GM15510 (cell line): ENCODE results near the gene ABCC12.

Source experiments
- POLR2A ChIP-seq: IDR thresholded peaks from 3 replicates; pipeline ENCODE4 v1.6.1; 2011; ENCODE audit warnings: borderline replicate concordance; ENCODE audit not compliant: insufficient read length; ENCODE audit errors: extremely low read depth

Gene ABCC12

DNA sequence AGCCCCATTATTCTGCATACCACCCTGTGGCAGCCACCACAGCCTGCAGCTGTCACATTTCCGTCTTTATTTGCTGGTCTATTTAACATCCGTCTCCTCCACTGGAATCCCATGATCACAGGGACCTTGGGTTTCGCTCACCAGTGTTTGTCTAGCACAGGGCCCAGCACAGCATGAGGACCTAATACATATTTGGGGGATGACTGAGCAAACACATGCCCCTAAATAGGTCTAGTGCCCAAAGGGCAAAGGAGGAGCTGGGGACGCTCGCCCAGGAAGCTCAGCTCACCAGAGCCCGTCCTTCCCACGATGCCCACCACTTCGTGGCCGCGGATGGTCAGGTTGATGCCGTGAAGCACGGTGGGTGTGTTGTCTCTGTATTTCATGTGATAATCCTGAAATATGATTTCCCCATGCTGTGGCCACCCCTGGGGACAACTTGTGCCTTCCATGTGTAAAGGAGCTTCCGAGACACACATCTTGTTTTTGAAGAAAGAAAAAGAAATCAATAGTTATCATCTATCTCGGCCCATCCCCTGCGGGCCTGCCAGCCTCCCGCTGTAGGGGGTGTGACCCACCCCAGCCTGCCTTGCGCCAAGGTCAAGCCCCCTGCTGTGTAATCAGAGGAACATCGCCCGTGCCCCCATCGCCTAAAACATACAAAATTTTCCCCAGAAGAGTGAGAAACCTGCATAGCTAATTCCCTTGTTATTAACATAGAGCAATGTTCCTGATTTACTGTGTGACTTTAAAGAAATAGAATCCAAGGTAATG lies 21.0 kb upstream of the ABCC12 start:
- no peak for TF ChIP-seq POLR2A

DNA sequence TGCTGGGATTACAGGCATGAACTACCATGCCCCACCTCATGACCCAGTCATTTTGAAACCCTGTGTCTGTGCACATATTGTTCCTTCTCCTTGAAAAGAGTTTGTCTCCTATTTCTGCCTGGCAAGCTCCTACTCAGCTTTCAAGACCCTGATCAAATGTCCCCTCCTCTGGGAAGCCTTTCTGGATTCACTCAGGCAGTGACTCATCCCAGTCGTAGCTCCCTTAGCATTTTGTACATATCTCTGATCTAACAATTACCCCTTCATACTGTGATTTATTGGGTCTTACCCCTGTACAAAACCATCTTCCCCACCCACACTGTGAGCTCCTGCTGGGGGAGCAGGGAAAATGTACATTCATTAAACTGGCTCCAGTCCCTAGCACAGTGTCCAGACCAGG lies 18.1 kb upstream of the ABCC12 start:
- TF ChIP-seq POLR2A = no peak

DNA sequence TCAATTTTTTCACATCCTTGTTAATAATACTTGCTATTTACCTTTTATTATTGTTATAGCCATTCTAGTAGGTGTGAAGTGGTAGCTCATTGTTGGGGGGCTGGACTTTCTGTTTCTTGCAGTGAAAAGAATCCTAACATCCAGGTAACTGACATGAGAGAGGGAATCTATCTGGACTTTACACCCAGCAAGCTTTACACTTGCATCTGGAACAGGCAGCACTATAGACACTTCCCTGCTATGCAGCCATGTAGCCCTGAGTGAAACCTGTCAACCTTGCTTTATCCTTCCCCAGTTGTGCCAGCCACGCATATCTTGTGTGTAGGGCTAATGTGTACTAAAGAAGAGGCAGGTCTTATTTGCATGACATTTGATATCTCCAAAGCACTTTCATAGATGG lies 16.9 kb upstream of the ABCC12 start:
- TF ChIP-seq POLR2A = no peak

DNA sequence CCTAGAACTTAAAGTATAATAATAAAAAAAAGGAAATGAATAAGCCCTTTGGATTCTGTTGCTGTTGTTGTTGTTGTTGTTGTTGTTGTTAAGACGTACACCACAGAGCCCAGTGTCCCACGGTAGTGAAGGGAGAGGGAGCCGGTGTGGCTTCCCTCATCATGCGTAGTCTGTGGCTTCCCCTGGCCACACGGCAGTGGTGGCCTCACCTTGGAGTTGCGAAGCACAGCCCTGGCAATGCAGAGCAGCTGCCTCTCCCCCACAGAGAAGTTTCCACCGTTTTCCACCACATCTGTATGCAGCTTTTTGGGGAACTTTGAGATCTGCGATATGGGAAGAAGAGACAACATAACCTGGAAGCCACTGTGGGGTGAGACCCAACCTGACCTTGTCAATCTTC lies 14.1 kb upstream of the ABCC12 start:
- TF ChIP-seq POLR2A = no peak

DNA sequence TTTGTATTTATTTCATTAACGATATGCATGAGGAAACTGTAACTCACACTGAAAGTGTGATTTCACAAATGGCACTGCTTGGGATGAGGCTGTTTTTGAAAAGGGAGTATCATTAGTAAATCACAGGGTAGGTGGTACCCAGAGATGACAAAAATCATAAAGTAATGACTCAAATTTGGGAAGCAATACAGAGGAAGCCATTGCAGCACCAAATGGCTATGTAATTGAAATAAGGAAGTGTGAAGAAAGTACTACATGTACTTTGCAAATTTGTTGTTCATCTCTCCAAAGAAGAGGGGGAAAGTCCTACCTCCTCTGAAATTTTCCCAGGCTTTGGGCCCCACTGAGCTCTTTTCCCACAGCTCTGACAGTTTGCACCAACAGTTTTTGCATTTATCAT lies 12.3 kb upstream of the ABCC12 start:
- TF ChIP-seq POLR2A = no peak

DNA sequence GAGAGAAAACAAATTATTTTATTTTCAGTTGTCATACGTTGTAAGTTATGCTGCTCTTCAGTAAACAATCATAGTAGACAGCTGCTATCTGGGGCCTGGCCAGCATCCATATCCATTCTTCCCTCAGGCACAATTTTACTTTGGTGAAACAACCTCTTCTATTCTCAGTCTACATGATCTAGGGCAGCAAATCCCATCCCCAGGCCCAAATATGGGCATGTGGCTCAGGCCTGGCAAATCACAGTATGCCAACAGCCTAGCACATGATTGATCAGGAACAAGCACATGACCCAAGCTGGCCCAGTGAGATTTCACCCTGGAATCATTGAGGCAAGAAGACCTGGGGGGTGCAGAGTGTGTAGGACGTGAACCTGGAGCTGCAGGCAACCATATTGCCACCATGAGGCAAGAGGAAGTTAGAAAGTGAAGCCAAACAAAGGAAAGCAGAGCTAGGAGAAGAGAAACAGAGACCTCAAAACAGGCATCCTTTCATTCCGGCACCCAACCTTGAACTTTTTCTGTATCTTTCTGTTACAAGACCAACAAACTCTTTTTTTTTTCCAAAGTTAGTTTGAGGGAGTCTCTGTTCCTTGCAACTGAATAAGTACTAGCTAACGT lies 10.3 kb upstream of the ABCC12 start:
- no peak for TF ChIP-seq POLR2A

DNA sequence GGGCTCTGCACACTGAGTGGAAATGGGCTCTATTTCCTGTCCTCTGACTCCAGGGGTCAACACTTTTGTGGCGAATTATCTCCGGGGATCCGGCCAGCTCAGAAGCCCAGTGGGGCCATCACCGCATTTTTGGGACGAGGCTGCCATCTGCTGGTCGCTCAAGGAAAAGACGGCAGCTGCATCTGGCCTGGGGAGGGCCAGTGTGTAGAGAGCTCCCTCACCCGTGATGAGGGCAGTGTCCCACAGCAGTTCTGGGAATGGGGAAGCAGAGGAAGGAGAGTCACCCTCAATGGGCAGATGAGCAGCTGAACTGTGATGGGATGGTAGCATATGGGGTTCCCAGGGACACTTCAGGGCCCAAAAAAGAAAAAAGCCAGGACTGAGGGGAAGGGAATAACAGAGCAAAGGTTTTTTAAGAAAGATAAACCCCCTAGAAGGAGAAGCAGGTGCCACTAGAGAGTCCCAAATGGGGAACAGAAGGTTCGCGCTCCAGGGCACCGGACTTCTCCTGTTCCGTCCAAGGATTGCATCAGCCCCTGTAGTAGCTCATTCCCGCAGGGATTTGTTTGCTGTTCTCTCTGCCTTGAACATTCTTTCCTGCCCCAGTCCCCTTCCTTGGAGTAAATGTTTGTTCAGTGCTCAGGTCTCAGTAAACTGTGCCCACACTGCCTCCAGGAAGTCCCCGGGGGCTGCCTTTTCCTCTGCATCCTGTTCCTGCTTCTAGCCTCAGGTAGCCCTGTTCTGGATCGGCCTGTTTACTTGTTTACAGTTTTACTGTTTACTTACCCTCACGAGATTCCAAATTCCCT lies 9.3 kb upstream of the ABCC12 start:
- TF ChIP-seq POLR2A = no peak

DNA sequence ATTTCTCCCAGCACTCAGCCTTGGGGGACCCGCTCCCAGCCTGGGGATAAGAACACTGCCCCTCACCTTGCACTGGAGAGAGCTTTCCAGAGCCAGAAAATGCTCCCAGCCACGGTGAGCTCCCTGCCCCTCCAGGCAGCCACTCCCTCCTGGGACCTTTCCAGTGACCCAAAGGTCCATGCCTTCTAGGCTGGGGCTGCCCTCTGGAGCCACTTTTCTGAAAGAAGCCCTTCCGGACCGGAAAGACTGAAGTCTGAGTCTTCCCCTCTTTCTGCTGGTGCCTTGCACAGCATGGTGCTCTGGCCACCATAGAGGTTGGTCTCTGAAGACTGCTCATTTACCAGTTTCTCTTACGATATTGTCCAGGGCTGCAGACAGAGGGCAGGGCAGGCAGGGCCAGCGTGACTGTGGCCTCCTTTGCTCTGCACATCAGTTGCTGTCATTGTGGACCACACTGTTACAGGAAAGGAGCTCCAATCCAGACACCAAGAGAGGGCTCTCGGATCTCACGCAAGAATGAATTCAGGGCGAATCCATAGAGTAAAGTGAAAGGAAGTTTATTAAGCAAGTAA lies 7.1 kb upstream of the ABCC12 start:
- no peak for TF ChIP-seq POLR2A

DNA sequence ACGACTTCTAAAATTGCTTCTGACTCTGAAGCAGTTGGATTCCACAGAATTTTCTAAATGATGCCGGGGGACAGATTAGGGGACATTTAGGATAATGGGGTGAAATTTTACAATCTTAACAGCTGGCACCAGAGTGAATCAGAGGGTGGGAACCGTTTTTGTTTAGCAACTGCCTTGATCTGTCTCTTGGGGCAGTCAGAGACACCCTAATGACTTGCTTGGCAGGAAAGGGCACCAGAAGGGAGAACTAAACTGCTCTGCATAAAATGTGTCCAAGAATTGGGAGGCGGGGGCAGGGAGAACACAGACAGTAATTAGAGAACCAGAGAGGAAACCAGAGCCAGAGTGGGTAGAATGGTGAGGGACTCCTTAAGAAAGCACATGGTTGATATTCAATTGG lies 6.1 kb upstream of the ABCC12 start:
- no peak for TF ChIP-seq POLR2A

DNA sequence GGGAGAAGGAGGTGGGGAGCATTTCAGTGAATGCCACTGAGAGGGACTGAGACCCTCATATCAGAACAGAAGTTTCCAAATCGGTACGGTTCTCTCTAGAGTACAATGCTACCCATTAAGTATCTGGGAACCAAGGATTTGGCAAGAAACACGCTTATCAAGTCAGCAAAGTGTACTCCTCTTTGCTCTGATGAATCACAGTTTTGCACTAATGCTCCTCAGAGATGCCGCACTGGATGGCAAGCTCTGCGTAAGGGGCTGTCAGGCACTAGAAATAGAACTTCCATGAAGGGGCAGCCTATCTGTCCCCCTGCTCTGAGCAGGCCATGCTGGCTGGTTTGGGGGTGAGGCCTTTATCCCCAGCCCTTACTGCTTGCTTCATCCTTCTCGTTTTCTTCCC lies 4.8 kb upstream of the ABCC12 start:
- TF ChIP-seq POLR2A = no peak

DNA sequence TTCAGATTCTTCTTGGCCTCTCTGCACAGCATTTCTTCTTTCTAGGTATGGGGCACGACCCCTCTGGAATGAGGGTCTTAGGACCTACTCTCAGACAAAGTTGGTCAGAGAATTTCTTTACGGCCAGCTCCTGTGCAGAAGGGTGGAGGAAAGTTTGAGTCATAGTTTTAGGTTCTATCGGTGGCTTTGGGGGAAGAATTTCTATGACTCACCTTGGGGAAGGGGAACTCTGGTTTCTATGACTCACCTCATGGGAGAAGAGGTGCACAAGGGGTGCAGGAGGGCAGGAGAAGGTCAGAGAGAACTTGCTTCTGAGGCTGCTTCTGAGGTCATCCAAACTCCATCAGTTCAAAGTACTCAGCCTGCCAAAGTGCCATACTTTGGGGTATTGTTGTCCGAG lies 2.5 kb upstream of the ABCC12 start:
- TF ChIP-seq POLR2A = no peak

DNA sequence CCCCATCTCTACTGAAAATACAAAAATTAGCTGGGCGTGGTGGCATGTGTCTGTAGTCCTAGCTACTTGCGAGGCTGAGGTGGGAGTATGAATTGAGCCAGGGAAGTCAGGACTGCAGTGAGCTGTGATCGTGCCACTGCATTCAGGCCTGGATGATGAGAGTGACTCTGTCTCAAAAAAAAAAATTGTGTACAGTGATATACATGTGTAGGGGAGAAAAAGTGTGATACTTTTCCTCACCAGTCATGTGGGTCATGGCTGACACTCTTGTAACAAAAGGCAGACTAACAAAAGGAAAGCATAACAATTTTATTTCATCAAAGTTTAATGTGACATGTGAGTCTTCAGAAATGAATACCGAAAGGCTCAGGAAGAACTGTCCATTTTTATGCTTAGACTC lies 2.0 kb upstream of the ABCC12 start:
- TF ChIP-seq POLR2A = no peak

DNA sequence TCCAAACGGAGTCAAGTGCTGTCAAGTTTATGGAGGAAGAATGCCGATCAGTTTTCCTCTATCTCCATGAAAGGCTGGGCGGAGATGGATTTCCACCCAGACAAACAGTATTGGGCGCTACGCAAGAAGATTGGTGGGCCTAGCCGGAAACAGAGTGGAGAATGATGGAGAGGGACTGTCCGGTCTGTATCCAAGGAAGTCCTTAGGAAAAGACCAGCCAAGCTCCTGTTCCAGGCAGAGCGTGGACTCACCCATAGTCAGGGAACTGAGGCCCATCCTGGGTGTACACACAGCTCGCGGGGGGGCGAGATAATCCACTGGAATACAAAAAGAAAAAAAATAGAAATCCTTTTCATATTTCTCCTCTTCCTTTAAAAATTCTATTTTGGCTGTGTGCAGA lies 1.5 kb upstream of the ABCC12 start:
- TF ChIP-seq POLR2A = no peak

DNA sequence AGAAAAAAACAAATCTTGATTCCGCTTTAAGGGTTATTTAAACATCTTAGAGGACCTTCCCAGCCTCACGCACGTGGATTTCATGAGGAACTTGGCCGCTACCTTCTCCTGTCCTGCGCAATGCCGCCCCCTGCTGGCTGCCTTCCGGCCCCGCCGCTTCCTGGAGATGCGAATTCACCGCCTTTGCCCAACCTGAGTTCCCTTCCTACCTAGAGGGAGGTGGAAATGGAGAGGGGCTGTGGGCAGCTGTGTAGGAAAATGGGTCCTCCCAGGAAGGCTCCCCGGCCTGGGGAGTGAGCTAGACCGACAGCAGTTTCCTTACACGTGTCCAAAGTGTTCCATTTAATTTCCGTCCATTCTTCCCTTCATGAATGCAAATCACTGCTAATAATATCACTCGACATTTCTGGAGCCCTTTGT lies 1.0 kb upstream of the ABCC12 start:
- TF ChIP-seq POLR2A = no peak

DNA sequence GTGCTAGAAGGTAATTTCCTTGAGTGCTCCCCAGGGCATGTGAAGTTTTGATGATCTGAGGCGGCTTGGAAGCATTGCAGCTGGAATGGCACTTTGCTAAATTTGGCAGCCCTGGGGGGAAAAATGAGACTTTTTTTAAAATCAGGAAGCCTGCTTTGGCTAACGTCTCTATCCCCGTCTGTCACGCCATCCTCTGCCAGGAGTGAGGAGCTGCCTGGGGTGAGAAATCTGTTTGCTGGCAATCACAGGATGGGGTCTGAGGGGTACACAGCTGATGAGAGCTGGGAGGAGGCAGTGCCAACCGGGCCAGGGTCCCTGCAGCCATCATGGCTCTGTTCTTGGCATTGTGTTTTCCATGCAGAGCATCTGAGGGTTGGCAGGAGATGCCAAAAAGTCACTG lies 2.0 kb downstream of the ABCC12 start:
- TF ChIP-seq POLR2A = no peak
